PC-9 (cell line): Measurements from ENCODE around the gene KIF2C.

ENCODE experiments used
- EZH2 ChIP-seq: fragments of 200-600 bp; sonication (generic); IDR thresholded peaks from 2 replicates; pipeline ENCODE4 v1.8.0; 2017; ENCODE audit warnings: antibody characterized with exemption, low read depth
- TF ChIP-seq, protein P1 (sequence below): fragments of 200-600 bp; sonication (generic); conservative IDR thresholded peaks from 2 replicates; pipeline ENCODE4 v1.6.1; 2017; ENCODE audit warnings: mixed run types, antibody characterized with exemption, mild to moderate bottlenecking, moderate library complexity

GRCh38 chr1:44696789-44697345, 42.8 kb upstream of the KIF2C start:
- TF ChIP-seq, protein P1, sequence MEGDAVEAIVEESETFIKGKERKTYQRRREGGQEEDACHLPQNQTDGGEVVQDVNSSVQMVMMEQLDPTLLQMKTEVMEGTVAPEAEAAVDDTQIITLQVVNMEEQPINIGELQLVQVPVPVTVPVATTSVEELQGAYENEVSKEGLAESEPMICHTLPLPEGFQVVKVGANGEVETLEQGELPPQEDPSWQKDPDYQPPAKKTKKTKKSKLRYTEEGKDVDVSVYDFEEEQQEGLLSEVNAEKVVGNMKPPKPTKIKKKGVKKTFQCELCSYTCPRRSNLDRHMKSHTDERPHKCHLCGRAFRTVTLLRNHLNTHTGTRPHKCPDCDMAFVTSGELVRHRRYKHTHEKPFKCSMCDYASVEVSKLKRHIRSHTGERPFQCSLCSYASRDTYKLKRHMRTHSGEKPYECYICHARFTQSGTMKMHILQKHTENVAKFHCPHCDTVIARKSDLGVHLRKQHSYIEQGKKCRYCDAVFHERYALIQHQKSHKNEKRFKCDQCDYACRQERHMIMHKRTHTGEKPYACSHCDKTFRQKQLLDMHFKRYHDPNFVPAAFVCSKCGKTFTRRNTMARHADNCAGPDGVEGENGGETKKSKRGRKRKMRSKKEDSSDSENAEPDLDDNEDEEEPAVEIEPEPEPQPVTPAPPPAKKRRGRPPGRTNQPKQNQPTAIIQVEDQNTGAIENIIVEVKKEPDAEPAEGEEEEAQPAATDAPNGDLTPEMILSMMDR: no peak
- no peak for TF ChIP-seq EZH2
